Right forelimb (tissue), 1 donor: Measurements from ENCODE around the gene NPTN.
"Not testable (repeated sequence)": the region's sequence is repeated elsewhere in the genome, so short reads cannot be mapped to it uniquely, and the experiment has no call there.

Source experiments
- DNase-seq: peaks from one replicate; pipeline ENCODE4 v3.0.0-alpha.2; 2018

NPTN gene

GRCh38 chr15:73570355-73571032 lies 62.7 kb downstream of the NPTN start:
- DNase-seq: no peak

GRCh38 chr15:73569361-73569760 lies 63.8 kb downstream of the NPTN start:
- no peak for DNase-seq

GRCh38 chr15:73568564-73569280 lies 64.5 kb downstream of the NPTN start:
- DNase-seq: no peak

GRCh38 chr15:73567020-73567419 lies 66.2 kb downstream of the NPTN start:
- DNase-seq: no peak

GRCh38 chr15:73564255-73564654 lies 68.9 kb downstream of the NPTN start:
- DNase-seq: no peak

GRCh38 chr15:73560501-73561117 lies 72.6 kb downstream of the NPTN start:
- no peak for DNase-seq

GRCh38 chr15:73558529-73558928 lies 74.7 kb downstream of the NPTN start:
- DNase-seq: no peak

GRCh38 chr15:73555080-73555479 lies 78.1 kb downstream of the NPTN start:
- no peak for DNase-seq

GRCh38 chr15:73550190-73550589 lies 83.0 kb downstream of the NPTN start:
- no peak for DNase-seq

- DNase-seq: not testable (repeated sequence)
Measured at GRCh38 chr15:73548925-73549324, 84.3 kb downstream of the NPTN start.

- DNase-seq: no peak
Measured at GRCh38 chr15:73541479-73541878, 91.7 kb downstream of the NPTN start.

GRCh38 chr15:73540161-73540560 lies 93.0 kb downstream of the NPTN start:
- DNase-seq: no peak

GRCh38 chr15:73539212-73540128 lies 93.7 kb downstream of the NPTN start:
- DNase-seq: no peak

GRCh38 chr15:73538563-73539211 lies 94.5 kb downstream of the NPTN start:
- no peak for DNase-seq

GRCh38 chr15:73538123-73538522 lies 95.1 kb downstream of the NPTN start:
- DNase-seq: no peak

GRCh38 chr15:73530649-73531048 lies 102.5 kb downstream of the NPTN start:
- no peak for DNase-seq

GRCh38 chr15:73527598-73527997 lies 105.6 kb downstream of the NPTN start:
- no peak for DNase-seq

- DNase-seq: no peak
Measured at GRCh38 chr15:73524919-73525318, 108.3 kb downstream of the NPTN start.

GRCh38 chr15:73522011-73522410 lies 111.2 kb downstream of the NPTN start:
- no peak for DNase-seq

GRCh38 chr15:73518876-73519733 lies 114.1 kb downstream of the NPTN start:
- DNase-seq: no peak

- DNase-seq: no peak
Measured at GRCh38 chr15:73518180-73518862, 114.9 kb downstream of the NPTN start.
